GM18861 (cell line): ENCODE measurements around the gene OR13C9.
"Not testable (repeated sequence)": the region's sequence is repeated elsewhere in the genome, so short reads cannot be mapped to it uniquely, and the experiment has no call there.

Experiments used
- ATAC-seq: cut with Tn5 transposase; IDR thresholded peaks from one replicate; pipeline ENCODE4 v1.9.1; 2021; ENCODE audit not compliant: unreplicated experiment

Gene OR13C9, protein sequence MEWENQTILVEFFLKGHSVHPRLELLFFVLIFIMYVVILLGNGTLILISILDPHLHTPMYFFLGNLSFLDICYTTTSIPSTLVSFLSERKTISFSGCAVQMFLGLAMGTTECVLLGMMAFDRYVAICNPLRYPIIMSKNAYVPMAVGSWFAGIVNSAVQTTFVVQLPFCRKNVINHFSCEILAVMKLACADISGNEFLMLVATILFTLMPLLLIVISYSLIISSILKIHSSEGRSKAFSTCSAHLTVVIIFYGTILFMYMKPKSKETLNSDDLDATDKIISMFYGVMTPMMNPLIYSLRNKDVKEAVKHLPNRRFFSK

DNA sequence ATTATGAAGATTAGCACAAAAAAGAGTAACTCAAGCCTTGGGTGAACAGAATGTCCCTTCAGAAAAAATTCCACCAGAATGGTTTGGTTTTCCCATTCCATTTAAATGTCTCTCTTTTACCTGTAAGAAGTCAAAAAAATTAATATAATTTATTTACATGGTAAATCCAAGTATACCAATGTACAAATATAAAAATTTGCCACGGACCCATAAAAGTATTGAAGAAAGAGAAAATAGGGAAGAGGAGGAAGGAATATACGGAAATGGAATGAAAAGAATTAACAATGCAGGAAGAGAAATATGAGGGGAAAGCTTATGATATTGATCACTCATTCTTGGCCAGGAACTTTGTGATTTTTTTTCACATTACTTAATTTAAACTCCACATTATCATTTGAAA lies at the start of gene OR13C9:
TSS of gene OR13C9 (minus strand) at position 101 of the 400 bp plus-strand sequence. CDS start at position 101, 0 bp downstream.
- ATAC-seq, result no peak

DNA sequence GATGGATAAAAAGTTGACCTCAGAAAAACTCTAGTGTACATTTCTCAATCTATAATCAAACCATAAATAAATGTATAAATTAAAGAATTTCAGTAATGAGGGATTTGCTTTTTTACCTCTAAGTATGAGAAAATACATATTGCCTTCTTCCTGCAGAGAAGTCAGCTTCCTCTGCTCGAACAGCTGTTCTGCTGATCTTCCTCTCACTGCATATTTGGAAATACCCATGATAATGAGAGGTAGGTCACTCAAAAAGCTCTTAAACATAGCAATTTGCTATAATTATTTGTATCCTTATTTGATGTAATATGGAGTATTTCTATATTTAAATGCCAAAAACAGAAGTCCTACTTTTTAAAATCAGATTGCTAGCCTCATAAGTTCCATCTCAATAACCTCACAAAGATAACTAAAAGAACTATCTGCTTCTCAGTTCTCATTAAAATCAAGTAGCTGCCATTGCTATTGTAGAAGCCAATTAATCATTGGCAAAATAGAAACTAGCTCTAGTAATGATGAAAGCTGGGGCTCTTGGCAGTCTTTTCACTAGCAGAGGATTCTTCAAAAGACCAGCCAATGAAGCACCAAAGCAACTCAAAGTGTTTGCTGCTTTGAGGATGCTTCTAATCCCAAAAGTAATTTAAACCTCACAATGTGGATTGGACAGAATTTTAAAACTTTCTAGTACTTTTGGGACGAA lies 40.6 kb upstream of the OR13C9 start:
- no peak for ATAC-seq

DNA sequence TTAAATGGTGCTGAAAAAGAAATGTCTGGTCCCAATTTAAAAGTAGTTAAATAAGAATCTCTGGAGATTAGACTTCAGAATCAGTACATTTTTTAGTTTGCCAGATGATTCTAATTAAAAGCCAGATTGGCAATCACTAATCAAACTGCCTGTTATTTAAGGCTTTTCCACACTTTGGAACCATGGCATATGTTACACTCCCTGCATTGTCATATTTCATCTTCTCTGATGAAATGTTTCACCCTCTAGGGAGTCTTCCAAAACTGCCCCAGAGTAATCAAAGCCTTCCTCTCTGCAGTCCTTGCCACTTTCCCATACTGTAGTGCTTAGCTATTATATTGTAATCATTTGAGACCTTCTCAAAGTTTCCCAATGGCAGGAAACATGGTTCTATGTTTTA lies 17.5 kb upstream of the OR13C9 start:
- ATAC-seq, result no peak

DNA sequence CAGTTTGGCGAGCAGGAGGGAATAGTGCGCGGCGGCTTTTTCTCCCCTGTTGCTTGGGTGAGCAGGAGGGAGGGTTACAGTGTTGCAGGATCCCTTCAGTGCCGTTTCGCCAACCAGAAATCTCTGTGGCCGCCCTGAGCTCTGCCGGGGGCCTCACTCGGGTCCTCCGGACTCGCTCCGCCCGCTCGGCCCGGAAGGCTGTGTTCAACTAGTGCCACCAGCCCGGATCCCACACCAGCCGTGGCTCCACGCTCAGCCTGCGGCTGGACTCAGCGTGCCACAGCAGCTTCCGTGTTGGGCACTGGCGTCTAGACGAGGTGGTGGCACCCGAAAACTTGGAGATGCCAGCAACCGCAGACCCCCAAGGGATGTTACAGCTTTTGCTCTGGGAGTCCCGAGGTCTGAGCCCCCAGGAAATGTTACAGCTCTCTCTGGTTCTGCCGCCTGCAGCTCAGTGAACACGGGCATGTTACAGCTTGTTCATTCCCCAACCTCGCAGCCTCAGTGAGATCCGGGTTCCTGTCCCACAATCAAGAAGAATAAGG lies 16.0 kb upstream of the OR13C9 start:
- ATAC-seq, result no peak

DNA sequence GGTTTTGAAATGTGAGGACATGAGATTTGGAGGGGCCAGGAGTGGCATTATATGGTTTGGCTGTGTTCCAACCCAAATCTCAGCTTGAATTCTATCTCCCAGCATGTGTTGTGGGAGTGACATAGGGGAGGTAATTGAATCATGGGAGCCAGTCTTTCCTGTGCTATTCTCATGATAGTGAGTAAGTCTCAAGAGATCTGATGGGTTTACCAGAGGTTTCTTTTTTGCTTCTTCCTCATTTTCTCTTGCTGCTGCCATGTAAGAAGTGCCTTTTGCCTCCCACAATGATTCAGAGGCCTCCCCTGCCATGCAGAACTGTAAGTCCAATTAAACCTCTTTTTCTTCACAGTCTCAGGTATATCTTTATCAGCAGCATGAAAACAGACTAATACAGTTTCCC lies 8.0 kb upstream of the OR13C9 start:
- not testable (repeated sequence) for ATAC-seq

DNA sequence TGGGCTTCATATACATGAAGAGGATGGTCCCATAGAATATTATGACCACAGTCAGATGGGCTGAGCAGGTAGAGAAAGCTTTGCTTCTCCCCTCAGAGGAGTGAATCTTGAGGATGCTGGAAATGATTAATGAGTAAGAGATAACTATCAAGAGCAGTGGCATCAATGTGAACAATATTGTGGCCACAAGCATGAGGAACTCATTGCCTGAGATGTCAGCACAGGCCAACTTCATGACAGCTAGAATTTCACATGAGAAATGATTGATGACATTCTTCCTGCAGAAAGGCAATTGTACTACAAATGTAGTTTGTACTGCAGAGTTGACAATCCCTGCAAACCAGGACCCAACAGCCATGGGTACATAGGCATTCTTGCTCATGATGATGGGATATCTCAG lies 586 bp downstream of the OR13C9 start:
- ATAC-seq, result no peak

DNA sequence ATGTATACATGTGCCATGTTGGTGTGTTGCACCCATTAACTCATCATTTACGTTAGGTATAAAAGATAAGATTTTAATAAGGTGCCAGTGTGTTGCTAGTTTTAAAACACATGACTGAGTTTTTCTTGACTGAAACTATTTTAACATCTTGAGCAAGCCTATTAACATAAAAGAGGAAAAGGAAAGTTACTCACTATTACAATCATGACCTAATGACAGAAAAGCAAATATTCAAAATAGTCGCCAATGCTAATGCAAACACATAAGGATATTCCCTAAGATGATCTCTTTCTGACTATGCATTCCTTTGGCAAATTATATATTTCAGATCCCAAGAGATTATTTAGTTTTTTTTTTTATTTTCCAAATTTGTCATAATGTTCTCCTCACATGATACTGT lies 6.8 kb downstream of the OR13C9 start:
- no peak for ATAC-seq

DNA sequence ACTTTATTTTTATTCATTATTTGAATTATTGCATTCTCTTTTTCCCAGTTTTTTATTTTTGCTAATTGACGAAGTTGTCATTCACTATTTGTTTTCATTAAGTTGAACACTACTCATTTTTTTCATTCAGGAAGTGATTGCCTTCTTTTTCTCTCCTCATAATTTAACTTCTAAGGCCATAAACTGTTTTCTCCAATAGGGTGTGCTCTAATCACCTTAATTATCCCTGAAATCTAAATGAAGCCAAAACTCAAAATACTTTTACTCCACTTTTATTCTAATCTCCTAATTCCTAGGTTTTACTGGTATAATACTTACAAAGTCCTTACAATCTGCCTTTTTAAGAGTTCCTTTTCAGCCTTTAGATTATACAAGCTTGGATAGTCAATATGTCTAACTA lies 9.7 kb downstream of the OR13C9 start:
- no peak for ATAC-seq

DNA sequence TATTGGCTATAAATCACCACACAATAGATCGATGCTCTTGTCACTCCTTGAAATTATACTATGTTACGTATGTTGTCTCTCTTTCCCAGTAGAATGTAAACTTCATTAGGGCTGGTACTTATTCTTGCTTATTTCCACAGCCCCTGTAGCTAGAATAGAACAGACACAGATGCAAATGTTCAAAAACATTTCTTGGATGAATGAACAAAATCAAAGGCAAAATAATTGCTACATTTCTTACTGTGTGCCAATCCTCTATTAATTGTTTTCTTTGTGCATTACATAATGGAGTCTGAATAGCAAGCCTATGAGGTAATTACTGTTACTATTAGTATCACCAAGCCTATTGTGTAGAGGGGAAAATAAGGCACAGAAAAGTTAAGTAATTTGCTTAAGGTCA lies 11.9 kb downstream of the OR13C9 start:
- no peak for ATAC-seq

DNA sequence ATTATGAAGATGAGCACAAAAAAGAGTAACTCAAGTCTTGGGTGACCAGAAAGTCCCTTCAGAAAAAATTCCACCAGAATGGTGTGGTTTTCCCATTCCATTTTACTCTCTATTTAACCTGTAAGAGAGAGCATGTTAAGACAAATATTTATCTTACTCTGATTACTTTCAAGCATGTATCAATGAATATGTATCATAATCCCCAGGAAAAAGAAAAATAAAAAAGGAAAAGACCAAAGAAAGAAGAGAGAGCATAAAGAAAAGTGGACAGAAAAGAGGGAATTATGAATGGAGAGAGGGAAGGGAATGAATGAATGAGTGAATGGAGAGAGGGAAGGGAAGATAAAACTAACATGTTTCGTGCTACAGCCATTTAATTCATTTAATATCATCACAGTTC lies 12.5 kb downstream of the OR13C9 start, which contains the start of gene OR13C2:
TSS of gene OR13C2 (minus strand) at position 101 of the 400 bp plus-strand sequence. CDS start at position 101, 0 bp downstream.
- ATAC-seq, result not testable (repeated sequence)

DNA sequence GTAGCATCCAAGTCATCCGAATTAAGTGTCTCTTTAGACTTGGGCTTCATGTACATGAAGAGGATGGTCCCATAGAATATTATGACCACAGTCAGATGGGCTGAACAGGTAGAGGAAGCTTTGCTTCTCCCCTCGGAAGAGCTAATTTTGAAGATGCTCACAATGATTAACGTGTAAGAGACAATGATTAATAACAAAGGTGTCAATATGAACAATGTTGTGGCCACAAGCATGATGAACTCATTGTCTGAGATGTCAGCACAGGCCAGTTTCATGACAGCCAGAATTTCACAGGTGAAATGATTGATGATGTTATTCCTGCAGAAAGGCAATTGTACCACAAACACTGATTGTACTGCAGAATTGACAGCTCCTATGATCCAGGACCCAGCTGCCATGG lies 13.2 kb downstream of the OR13C9 start:
- ATAC-seq, result no peak

DNA sequence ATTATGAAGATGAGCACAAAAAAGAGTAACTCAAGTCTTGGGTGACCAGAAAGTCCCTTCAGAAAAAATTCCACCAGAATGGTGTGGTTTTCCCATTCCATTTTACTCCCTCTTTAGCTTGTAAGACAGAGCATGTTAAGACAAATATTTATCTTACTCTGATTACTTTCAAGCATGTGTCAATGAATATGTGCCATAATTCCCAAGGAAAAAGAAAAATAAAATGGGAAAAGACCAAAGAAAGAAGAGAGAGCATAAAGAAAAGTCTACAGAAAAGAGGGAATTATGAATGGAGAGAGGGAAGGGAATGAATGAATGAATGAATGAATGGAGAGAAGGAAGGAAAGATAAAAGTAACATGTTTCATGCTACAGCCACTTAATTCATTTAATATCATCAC lies 18.7 kb downstream of the OR13C9 start, which contains the start of gene OR13C5:
TSS of gene OR13C5 (minus strand) at position 101 of the 400 bp plus-strand sequence. CDS start at position 101, 0 bp downstream.
- not testable (repeated sequence) for ATAC-seq

DNA sequence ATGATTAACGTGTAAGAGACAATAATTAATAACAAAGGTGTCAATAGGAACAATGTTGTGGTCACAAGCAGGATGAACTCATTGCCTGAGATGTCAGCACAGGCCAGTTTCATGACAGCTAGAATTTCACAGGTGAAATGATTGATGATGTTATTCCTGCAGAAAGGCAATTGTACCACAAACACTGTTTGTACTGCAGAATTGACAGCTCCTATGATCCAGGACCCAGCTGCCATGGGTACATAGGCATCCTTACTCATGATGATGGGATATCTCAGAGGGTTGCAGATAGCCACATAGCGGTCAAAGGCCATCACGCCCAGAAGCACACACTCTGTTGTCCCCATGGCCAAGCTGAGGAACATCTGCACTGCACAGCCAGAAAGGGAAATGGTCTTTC lies 19.3 kb downstream of the OR13C9 start:
- ATAC-seq, result not testable (repeated sequence)

DNA sequence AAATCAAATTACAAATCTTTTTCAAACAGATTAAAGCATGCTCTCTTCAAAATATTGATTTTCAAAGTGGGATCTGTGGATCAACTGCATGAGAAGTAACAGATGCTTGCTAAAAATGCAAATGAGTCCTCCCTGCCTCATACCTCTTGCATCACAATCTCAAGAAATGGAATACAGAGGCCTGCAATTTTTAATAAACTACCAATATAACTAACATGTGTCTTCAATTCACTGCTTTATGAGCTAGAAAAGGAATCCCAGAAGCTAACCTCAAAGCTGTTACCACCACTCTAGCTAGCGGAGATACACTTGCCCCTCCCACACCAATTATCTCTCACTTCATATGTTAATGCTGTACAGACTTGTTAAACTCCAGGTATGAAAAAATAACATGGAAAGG lies 28.4 kb downstream of the OR13C9 start:
- no peak for ATAC-seq

DNA sequence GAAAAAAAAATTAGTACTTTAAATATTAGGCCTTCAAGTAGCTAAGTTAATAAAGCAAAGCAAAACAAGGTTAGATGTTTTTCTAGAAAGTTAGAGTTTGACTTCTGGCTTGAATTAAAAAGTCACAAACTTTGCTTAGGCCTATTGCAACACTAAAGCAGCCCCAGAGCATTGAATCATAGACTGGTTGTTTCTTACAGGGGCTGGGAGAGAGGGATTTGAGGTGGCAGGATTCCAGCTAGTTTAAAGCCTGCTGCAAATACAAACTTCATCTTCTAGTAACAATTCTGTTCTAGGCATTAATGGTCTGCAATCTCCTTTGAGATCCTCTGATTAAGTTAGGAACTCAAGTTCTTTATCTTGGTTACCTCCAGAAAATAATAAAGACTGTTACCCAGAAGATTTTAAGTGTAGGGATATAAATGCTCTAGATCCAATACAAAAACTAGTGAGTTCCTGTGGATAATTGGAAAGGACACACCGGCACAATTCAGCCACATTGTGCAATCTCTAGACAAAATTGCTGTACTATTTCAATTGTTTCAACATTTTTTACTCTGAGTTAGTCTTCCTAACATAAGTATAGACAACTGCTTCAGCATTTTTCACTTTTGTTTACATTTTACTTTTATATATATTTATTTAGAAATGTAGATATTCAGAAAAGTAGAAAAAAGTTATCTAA lies 31.4 kb downstream of the OR13C9 start:
- no peak for ATAC-seq

DNA sequence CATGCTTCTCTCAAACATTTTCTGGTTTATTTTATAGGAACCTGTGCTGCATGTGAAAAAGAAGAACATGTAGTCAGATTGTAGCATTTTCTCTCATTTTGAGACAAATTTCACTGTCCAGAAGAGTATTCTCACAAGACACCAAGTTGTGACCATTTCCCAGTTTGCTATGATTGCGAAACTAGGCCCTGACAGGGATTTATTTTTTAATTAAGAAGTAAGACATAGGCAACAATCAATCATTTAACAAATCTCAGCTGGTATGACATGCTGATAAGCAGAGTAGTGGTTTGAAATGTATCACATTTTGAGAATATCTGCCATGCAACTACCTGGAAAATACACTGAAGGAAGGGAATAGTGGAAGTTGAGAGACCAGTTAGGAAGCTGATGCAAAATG lies 37.4 kb downstream of the OR13C9 start:
- no peak for ATAC-seq

DNA sequence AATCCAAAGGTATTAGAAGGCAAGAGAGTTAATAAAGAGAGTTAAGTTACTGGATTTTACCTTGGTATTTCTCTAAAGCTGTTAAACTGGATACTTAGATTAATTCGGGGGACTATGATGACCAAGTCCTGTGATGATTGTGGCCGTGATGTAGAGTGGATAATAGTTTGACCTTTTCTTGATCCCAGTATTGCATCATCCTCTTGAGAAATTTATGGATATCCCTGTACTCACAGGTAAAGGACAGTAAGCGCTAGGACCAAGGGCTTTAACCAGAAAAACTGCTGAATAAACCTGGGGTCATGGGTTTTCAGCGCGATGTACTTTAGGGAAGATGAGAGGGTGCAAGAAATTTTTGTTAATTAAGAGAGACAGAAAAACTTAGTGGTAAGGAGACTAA lies 40.7 kb downstream of the OR13C9 start:
- ATAC-seq, result no peak

DNA sequence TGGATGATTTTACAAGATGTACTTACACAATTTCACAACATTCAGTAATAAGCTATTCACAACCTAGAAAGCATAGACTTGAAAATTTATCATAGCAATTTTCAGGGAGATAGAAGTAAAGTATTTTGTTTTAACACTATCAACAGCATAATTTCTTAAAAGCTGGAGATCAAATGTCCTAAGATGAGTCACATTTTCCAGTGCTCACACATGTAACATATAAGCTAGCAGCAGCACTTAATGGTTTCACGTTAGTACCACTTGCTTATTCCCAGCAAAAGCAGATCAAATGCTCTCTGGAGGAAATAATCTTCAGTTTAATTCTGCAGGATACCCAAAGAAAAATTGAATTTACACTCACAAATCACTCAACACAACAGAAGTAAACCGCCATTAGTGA lies 42.5 kb downstream of the OR13C9 start:
- no peak for ATAC-seq

DNA sequence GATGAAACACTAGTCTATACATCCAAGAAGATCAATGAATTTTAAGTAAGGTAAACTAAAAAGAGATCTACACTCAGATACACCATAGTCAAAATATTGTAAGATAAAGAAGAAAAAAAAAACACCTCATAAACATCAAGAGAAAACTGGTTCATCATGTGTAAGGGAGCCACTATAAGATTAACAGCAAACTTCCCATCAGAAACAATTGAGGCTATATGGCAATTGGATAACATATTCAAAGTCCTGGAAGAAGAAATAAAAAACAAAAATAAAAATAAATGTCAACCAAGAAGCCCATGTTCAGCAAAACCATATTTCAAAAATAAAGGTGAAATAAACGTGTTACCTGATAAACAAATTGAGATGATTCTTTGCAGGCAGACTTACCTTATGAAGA lies 45.4 kb downstream of the OR13C9 start:
- ATAC-seq, result no peak

DNA sequence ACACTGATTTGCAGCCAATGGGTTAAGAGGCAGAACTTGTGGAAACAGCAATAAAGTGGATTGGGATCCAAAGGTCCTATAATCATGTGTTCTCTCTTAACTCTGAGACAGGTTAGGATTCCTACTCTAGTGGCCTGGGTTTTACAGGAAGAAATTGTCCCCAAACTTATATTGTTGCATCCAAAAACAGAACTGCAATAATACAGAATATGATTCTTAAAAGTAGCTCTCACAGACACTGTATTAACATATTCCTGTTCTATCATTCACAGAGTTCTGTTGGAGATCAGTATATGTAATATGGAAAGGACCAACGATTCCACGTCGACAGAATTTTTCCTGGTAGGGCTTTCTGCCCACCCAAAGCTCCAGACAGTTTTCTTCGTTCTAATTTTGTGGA lies 49.1 kb downstream of the OR13C9 start, which contains the start of gene OR13C8:
TSS of gene OR13C8 (plus strand) at position 301 of the 400 bp plus-strand sequence. CDS start at position 301, 0 bp downstream.
- no peak for ATAC-seq
